ENCODE results near the gene AAGAB. TPM values are rescaled to one million over a fixed set of nuclear protein-coding genes. Genes with fewer than 3 reads are reported as not detected.
"Not testable (repeated sequence)": the region's sequence is repeated elsewhere in the genome, so short reads cannot be mapped to it uniquely, and the experiment has no call there.

Gene AAGAB
- total and polyA plus RNA-seq, 5 experiments from 2014 or later, result 28.1 to 49.4 (median 43.8) TPM

DNA sequence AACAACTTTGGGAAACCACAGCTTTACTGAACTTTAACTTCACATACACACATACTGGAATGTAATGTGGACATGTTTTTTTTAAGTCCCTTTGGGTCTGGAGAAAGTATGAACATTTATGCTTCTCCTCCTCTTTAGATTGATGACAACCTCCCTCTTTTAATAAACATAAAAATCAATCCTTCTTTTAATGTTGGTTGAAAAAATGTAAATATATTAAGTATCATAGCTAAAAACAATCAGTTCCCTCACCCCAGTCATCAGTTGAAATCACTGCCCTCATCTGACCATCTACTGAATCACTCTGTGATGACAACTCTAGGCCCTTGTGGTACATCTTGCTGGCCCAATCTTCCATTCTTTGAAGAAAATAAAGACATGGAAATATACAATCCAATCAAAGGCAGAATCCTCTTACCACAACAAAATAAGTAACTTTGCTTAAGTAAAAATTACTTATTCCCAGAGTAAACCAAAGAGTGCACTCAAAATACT lies 6.4 kb downstream of the AAGAB start:
- POLR2A ChIA-PET, result no interaction called here
- ATAC-seq (no peak), DNase-seq (no peak)
- Mint-ChIP-seq H3K4me1 (peaks cover 17 to 55% (median 46%) of the 10 kb centered on the region in 4 donors), H3K36me3 (peaks cover 4 to 35% (median 29%) of the 10 kb centered on the region in 3 donors), H3K27me3 (no peaks in the 10 kb centered on the region), H3K4me3 (no peak overlapping the region), H3K27ac (no peak overlapping the region), H3K9me3 (peaks cover 0 to 6% (median 2%) of the 10 kb centered on the region in 9 donors)

DNA sequence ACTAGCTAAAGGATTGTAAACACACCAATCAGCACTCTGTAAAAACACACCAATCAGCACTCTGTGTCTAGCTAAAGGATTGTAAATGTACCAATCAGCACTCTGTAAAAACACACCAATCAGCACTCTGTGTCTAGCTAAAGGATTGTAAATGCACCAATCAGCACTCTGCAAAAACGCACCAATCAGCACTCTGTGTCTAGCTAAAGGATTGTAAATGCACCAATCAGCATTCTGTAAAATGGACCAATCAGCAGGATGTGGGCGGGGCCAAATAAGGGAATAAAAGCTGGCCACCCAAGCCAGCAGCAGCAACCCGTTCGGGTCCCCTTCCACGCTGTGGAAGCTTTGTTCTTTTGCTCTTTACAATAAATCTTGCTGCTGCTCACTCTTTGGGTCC lies 7.9 kb downstream of the AAGAB start:
- not testable (repeated sequence) for ATAC-seq, H3K27me3 Mint-ChIP-seq, H3K9me3 Mint-ChIP-seq, H3K27ac Mint-ChIP-seq, H3K4me3 Mint-ChIP-seq
- DNase-seq, result peak in 1 of 10 donors; percentile 9
- POLR2A ChIA-PET, result interaction anchor here (0.6 kb wide), 1 partner anchor 823 kb away, joined by 5 read pairs; no protein-coding TSS in a partner anchor
- peaks cover 4 to 39% (median 33%) of the 10 kb centered on the region in 3 donors for H3K36me3 Mint-ChIP-seq
- peaks cover 24 to 55% (median 43%) of the 10 kb centered on the region in 4 donors for H3K4me1 Mint-ChIP-seq

DNA sequence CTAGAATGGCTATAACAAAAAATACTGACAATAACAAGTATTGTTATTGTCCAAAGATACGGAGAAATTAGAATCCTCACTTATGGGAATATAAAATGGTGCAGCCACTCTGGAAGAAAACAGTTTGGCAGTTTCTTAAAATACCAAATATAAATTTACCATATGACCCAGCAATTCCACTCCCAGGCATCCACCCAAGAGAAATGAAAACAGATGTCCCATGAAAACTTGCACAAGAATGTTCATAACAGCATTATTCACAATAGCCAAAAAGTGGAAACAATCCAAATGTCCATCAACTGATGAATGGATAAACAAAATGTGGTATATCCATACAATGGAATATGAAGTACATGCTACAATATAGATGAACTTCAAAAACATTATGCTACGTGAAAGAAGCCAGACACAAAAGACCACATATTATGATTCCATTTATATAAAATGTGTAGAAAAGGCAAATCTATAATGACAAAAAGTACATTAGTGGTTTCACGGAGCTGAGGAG lies 9.4 kb downstream of the AAGAB start:
- Mint-ChIP-seq H3K9me3 (peaks cover 0 to 6% (median 2%) of the 10 kb centered on the region in 9 donors), H3K36me3 (peaks cover 4 to 45% (median 33%) of the 10 kb centered on the region in 3 donors), H3K27me3 (no peaks in the 10 kb centered on the region), H3K27ac (no peak overlapping the region), H3K4me1 (peaks cover 32 to 61% (median 54%) of the 10 kb centered on the region in 4 donors), H3K4me3 (no peak overlapping the region)
- ATAC-seq (no peak), DNase-seq (no peak)
- POLR2A ChIA-PET, result no interaction called here

DNA sequence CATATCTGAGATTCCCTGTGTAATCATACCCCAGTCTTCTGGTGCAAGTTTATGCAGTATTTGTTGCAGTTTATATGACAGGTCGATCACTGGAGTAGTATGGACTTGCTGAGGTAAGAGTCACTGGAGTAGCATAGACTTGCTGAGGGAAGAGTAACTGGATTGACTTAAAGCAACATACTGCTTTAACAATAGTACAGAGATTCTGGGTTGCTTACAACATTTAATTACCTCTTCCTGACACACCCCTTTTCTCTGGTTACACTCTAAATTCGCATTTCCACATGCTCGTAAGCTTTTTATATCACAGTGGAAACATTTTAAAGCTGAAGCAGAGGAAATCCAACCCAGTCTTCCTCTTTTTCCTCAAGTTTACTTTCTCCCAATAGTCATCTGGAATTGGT lies 11.8 kb downstream of the AAGAB start:
- peak overlapping the region in 3 of 10 donors; percentile 36 to 40 (median 36) for H3K4me3 Mint-ChIP-seq
- no peak for ATAC-seq
- DNase-seq, result no peak
- H3K27me3 Mint-ChIP-seq, result no peaks in the 10 kb centered on the region
- H3K27ac Mint-ChIP-seq, result peak overlapping the region in 2 of 10 donors; percentile 20 to 41
- POLR2A ChIA-PET, result no interaction called here
- H3K36me3 Mint-ChIP-seq, result peaks cover 4 to 42% (median 30%) of the 10 kb centered on the region in 3 donors
- H3K4me1 Mint-ChIP-seq, result peaks cover 30 to 56% (median 49%) of the 10 kb centered on the region in 4 donors
- H3K9me3 Mint-ChIP-seq, result peaks cover 0 to 6% (median 2%) of the 10 kb centered on the region in 9 donors

GRCh38 chr15:67241132-67241855 lies 13.2 kb downstream of the AAGAB start:
- H3K4me3 Mint-ChIP-seq, result peak overlapping the region in 4 of 10 donors; percentile 2 to 52 (median 16)
- DNase-seq (no peak), ATAC-seq (no peak)
- H3K36me3 Mint-ChIP-seq, result peaks cover 0 to 30% (median 16%) of the 10 kb centered on the region in 3 donors
- POLR2A ChIA-PET, result no interaction called here
- H3K9me3 Mint-ChIP-seq, result no peaks in the 10 kb centered on the region
- H3K4me1 Mint-ChIP-seq, result peaks cover 29 to 62% (median 53%) of the 10 kb centered on the region in 4 donors
- H3K27ac Mint-ChIP-seq, result peak overlapping the region in 7 of 10 donors; percentile 8 to 61 (median 37)
- no peaks in the 10 kb centered on the region for H3K27me3 Mint-ChIP-seq

GRCh38 chr15:67240235-67241131 lies 14.0 kb downstream of the AAGAB start:
- POLR2A ChIA-PET, result no interaction called here
- ATAC-seq (peak in 1 of 2 donors; percentile 52), DNase-seq (peak in 3 of 10 donors; percentile 1 to 7 (median 7))
- peaks cover 30 to 57% (median 50%) of the 10 kb centered on the region in 4 donors for H3K4me1 Mint-ChIP-seq
- H3K27me3 Mint-ChIP-seq, result no peaks in the 10 kb centered on the region
- peaks cover 0 to 30% (median 16%) of the 10 kb centered on the region in 3 donors for H3K36me3 Mint-ChIP-seq
- H3K27ac Mint-ChIP-seq, result peak overlapping the region in 9 of 10 donors; percentile 2 to 61 (median 19)
- peak overlapping the region in 3 of 10 donors; percentile 3 to 29 (median 12) for H3K4me3 Mint-ChIP-seq
- H3K9me3 Mint-ChIP-seq, result no peaks in the 10 kb centered on the region

- H3K36me3 Mint-ChIP-seq, result peaks cover 17 to 84% (median 53%) of the 10 kb centered on the region in 3 donors
- DNase-seq (no peak), ATAC-seq (no peak)
- H3K27ac Mint-ChIP-seq, result no peak overlapping the region
- no peaks in the 10 kb centered on the region for H3K27me3 Mint-ChIP-seq
- POLR2A ChIA-PET, result no interaction called here
- H3K9me3 Mint-ChIP-seq, result no peaks in the 10 kb centered on the region
- no peak overlapping the region for H3K4me3 Mint-ChIP-seq
- peaks cover 10 to 24% (median 16%) of the 10 kb centered on the region in 4 donors for H3K4me1 Mint-ChIP-seq
Measured at GRCh38 chr15:67232591-67232990, 21.9 kb downstream of the AAGAB start.

DNA sequence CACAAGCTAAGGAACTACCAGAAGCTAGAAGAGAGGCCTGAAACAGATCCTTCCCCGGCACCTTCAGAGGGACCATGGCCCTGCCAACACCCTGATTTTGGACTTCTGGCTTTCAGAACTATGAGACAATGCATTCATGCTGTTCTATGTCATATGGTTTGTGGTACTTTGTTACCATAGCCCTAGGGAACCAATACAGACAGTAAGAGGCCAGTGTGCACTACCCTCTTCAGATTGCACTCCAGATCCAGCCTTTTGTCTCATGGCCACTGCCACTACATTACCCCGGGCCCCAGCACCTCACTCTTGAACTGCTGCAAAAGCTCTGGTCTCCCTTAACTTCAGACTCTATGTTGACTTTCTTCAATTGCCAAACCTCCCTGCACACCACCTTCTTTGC lies 24.0 kb downstream of the AAGAB start:
- Mint-ChIP-seq H3K36me3 (peaks cover 17 to 89% (median 56%) of the 10 kb centered on the region in 3 donors), H3K27ac (peak overlapping the region in 1 of 10 donors; percentile 31), H3K4me3 (no peak overlapping the region), H3K9me3 (no peaks in the 10 kb centered on the region), H3K27me3 (no peaks in the 10 kb centered on the region), H3K4me1 (peaks cover 9 to 15% (median 12%) of the 10 kb centered on the region in 4 donors)
- no peak for DNase-seq
- POLR2A ChIA-PET, result no interaction called here
- no peak for ATAC-seq

DNA sequence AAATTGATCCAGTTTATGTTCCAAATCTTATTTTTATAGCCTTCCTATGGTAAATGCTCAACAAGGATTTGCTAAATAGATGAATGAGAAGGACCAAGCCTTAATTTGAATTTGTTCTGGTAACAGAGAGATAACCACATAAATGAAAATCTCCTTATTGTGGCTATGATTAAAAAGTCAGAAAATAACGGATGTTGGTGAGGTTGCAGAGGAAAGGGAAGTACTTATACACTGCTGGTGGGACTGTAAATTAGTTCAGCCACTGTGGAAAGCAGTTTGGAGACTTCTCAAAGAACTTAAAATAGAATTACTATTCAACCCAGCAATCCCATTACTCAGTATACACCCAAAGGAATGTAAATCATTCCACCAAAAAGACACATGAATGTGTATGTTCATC lies 26.2 kb downstream of the AAGAB start:
- Mint-ChIP-seq H3K4me3 (peak overlapping the region in 1 of 10 donors; percentile 20), H3K9me3 (no peaks in the 10 kb centered on the region), H3K27ac (peak overlapping the region in 1 of 10 donors; percentile 12), H3K4me1 (peaks cover 9 to 15% (median 12%) of the 10 kb centered on the region in 4 donors), H3K27me3 (no peaks in the 10 kb centered on the region), H3K36me3 (peaks cover 9 to 74% (median 46%) of the 10 kb centered on the region in 3 donors)
- DNase-seq, result no peak
- no peak for ATAC-seq
- POLR2A ChIA-PET, result no interaction called here

- Mint-ChIP-seq H3K27ac (no peak overlapping the region), H3K4me3 (no peak overlapping the region), H3K27me3 (no peaks in the 10 kb centered on the region), H3K9me3 (no peaks in the 10 kb centered on the region), H3K4me1 (peaks cover 9 to 15% (median 12%) of the 10 kb centered on the region in 4 donors), H3K36me3 (peaks cover 6 to 69% (median 41%) of the 10 kb centered on the region in 3 donors)
- ATAC-seq (no peak), DNase-seq (no peak)
- POLR2A ChIA-PET, result no interaction called here
Measured at GRCh38 chr15:67227846-67228245, 26.6 kb downstream of the AAGAB start.

DNA sequence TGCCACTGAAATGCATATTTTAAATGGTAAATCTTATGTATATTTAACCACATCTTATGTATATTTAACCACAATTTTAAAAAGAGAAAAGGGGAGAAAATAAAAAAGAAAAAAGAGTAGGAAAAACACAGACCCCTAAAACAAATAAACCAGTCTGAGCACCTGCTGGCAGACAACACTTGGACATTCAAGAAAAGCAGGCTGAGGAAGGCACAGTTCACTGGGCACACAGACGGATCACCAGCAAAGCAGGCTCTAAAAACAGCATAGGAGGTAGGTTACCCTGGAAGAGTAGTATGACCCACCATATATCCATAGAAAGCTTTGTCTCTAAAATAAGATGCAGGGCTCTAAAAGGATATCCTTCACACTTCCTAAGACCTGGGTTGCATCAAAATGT lies 27.0 kb downstream of the AAGAB start:
- H3K4me1 Mint-ChIP-seq, result peaks cover 9 to 15% (median 12%) of the 10 kb centered on the region in 4 donors

DNA sequence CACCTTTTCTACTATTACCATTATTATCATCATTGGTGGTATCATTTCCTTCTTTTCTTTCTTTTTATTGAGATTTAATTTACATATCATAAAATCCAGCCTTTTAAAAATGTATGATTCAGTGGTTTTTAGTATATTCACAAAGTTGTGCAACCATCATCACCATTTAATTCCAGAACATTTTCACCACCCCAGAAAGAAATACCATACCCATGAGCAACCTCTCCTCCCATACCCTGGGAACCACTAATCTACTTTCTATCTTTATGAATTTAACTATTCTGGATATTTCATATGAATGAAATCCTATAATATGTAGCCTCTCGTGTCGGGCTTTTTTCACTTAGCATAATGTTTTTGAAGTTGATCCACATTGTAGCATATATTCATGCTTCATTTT lies 29.1 kb downstream of the AAGAB start:
- Mint-ChIP-seq H3K4me1 (peaks cover 6 to 15% (median 11%) of the 10 kb centered on the region in 4 donors), H3K27me3 (no peaks in the 10 kb centered on the region), H3K9me3 (no peaks in the 10 kb centered on the region), H3K4me3 (no peak overlapping the region), H3K36me3 (peaks cover 0 to 49% (median 24%) of the 10 kb centered on the region in 3 donors), H3K27ac (no peak overlapping the region)
- ATAC-seq (no peak), DNase-seq (no peak)
- POLR2A ChIA-PET, result no interaction called here

More for the DNA sequence above, 27.0 kb downstream of the AAGAB start:
- DNase-seq, result no peak
- Mint-ChIP-seq H3K27ac (no peak overlapping the region), H3K36me3 (peaks cover 6 to 65% (median 37%) of the 10 kb centered on the region in 3 donors), H3K27me3 (no peaks in the 10 kb centered on the region), H3K9me3 (no peaks in the 10 kb centered on the region), H3K4me3 (no peak overlapping the region)
- POLR2A ChIA-PET, result no interaction called here
- no peak for ATAC-seq

Measured in naive thymus-derived CD8-positive, alpha-beta T cell (primary cell).